BLaER1 (cell line): ENCODE measurements around the gene SCGB3A2.

ENCODE experiments used
- H3K27ac ChIP-seq: shearing (Covaris generic); formaldehyde crosslinking; 2 replicates; pipeline ENCODE4 v1.8.1; 2022
- H3K27me3 ChIP-seq: shearing (Covaris generic); formaldehyde crosslinking; 2 replicates; pipeline ENCODE4 v1.8.1; 2022
- H3K36me3 ChIP-seq: shearing (Covaris generic); formaldehyde crosslinking; 2 replicates; pipeline ENCODE4 v1.8.1; 2022
- H3K4me1 ChIP-seq: shearing (Covaris generic); formaldehyde crosslinking; 2 replicates; pipeline ENCODE4 v1.8.1; 2022
- H3K4me2 ChIP-seq: shearing (Covaris generic); formaldehyde crosslinking; 2 replicates; pipeline ENCODE4 v1.8.1; 2022
- H3K4me3 ChIP-seq: shearing (Covaris generic); formaldehyde crosslinking; 2 replicates; pipeline ENCODE4 v1.8.1; 2022
- H3K9ac ChIP-seq: shearing (Covaris generic); formaldehyde crosslinking; 2 replicates; pipeline ENCODE4 v1.8.1; 2022
- H3K9me3 ChIP-seq: shearing (Covaris generic); formaldehyde crosslinking; 2 replicates; pipeline ENCODE4 v1.8.1; 2022
- H4K20me1 ChIP-seq: shearing (Covaris generic); formaldehyde crosslinking; 2 replicates; pipeline ENCODE4 v1.8.1; 2022
- Cebpa-rat ChIP-seq: shearing (Covaris generic); IDR thresholded peaks from 2 replicates; pipeline ENCODE4 v1.8.1; 2022

The SCGB3A2 gene

DNA sequence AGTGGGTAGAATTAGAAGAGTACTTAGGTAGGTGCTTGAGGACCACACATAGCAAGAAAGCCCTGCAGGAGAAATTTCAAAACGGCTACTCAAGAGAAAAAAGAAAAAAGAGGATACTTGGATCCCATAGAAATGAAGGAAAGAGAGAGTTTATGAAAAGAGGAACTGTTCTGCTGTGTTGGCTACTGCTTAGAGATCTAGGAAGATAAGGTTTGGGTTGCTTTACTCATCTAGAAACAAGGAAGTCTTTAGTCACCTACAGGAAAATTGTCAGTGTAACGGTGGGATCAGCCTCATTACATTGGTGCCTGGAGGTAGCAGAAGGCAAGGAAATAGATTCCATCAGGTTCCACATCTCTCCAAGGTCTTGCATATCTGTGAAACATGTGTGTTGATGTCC, 42.6 kb downstream of the SCGB3A2 start:
- Histone ChIP-seq H3K9ac (no peak overlapping the region), H3K9me3 (no peaks in the 10 kb centered on the region), H3K27ac (no peak overlapping the region), H4K20me1 (no peaks in the 10 kb centered on the region), H3K4me1 (no peaks in the 10 kb centered on the region), H3K36me3 (no peaks in the 10 kb centered on the region), H3K27me3 (no peaks in the 10 kb centered on the region), H3K4me2 (no peak overlapping the region), H3K4me3 (no peak overlapping the region)
- no peak for TF ChIP-seq Cebpa-rat

DNA sequence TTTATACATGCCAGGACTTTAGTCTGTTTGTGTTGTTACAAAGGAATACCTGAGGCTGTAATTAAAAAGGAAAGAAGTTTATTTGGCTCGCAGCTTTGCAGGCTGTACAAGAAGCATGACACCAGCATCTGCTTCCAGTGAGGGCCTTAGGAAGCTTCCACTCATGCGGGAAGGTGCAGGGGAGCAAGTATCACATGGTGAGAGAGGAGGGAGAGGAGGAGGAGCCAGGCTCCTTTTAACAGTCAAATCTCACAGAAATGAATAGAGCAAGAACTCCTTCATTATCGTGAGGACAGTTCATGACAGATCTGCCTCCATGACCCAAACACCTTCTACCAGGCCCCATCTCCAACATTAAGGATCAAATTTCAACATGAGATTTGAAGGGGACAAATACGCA, 46.5 kb downstream of the SCGB3A2 start:
- H4K20me1 ChIP-seq: no peaks in the 10 kb centered on the region
- no peak overlapping the region for H3K27ac ChIP-seq
- H3K9ac ChIP-seq: no peak overlapping the region
- no peaks in the 10 kb centered on the region for H3K36me3 ChIP-seq
- no peak overlapping the region for H3K4me2 ChIP-seq
- H3K9me3 ChIP-seq: no peaks in the 10 kb centered on the region
- no peak overlapping the region for H3K4me3 ChIP-seq
- H3K27me3 ChIP-seq: no peaks in the 10 kb centered on the region
- no peaks in the 10 kb centered on the region for H3K4me1 ChIP-seq
- TF ChIP-seq Cebpa-rat: no peak

DNA sequence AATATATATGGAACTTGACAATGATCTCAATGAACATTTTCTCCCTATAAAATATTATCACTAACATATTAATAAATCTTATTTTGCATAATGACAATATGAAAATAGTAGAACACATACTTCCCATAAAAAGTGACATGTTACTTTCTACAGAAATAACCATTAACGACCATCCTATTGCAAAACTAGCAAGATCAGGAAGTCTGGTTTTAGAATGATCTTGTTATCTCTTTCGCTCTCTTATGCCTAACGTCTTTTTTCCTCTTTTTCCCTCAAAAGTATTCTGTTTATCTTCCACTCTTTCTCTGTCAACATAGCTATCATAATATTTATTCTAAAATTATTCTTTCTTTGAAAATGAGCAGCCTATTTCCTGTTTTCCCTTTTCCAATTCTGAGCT, 49.4 kb downstream of the SCGB3A2 start:
- Histone ChIP-seq H3K36me3 (no peaks in the 10 kb centered on the region), H3K9me3 (no peaks in the 10 kb centered on the region), H3K4me1 (no peaks in the 10 kb centered on the region), H3K27me3 (no peaks in the 10 kb centered on the region), H3K4me2 (no peak overlapping the region), H4K20me1 (no peaks in the 10 kb centered on the region), H3K4me3 (no peak overlapping the region), H3K27ac (no peak overlapping the region), H3K9ac (no peak overlapping the region)
- no peak for TF ChIP-seq Cebpa-rat

DNA sequence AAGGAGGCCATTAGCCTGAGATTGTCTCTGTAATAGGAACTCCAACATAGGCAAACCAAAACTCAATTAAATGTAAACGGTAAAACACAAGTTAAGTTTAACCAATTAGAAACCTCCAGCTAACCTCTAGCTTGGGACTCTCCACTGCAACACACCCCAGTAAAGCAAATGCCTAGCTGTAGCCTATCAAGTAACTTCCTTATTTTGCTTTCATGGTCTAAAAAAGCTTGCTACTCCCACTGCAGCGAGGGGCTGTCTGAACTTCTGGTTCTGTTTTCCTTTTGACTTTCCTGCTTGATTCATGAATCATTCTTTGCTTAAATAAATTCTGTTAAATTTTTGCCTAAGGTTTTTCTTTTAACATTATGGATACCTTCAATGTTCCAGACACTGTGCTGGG, 52.3 kb downstream of the SCGB3A2 start:
- Histone ChIP-seq H3K4me1 (no peaks in the 10 kb centered on the region), H3K9me3 (no peaks in the 10 kb centered on the region), H3K27ac (no peak overlapping the region), H3K9ac (no peak overlapping the region), H4K20me1 (no peaks in the 10 kb centered on the region), H3K27me3 (no peaks in the 10 kb centered on the region), H3K4me3 (no peak overlapping the region), H3K4me2 (no peak overlapping the region), H3K36me3 (no peaks in the 10 kb centered on the region)
- TF ChIP-seq Cebpa-rat: no peak
